Testis (tissue), 2 donors: ENCODE results near the gene TCN2.

Source experiments
- CTCF ChIP-seq, 3 experiments: fragments of 450-650 bp in 2 of 3; fragments of 200-600 bp in 1 of 3; sonication (generic) in 1 of 3; IDR thresholded peaks; one replicate each; pipeline ENCODE4 v1.5.1; 2016 to 2019; ENCODE audit warnings: antibody characterized with exemption in 3 of 3, mild to moderate bottlenecking in 2 of 3, moderate library complexity in 1 of 3
- POLR2A ChIP-seq: fragments of 450-650 bp; IDR thresholded peaks from one replicate; pipeline ENCODE4 v1.6.1; 2017; ENCODE audit warnings: antibody characterized with exemption, mild to moderate bottlenecking, moderate library complexity

GRCh38 chr22:30572840-30573593 lies 34.0 kb upstream of the TCN2 start:
- TF ChIP-seq CTCF (IDR thresholded peaks at IDR 0.05) (no peak), POLR2A (no peak)
